Hematopoietic multipotent progenitor cell treated with erythropoietin and hydrocortisone succinate and interleukin-3 and kit ligand, for 4 days (in vitro differentiated cells): ENCODE measurements around the gene PGAM1.
"Not testable (repeated sequence)": the region's sequence is repeated elsewhere in the genome, so short reads cannot be mapped to it uniquely, and the experiment has no call there.

Source experiments
- DNase-seq: peaks from one replicate; pipeline ENCODE4 v3.0.0-alpha.2; 2015

PGAM1 gene

GRCh38 chr10:97459933-97460332, 33.9 kb downstream of the PGAM1 start:
- no peak for DNase-seq

GRCh38 chr10:97462309-97462708, 36.3 kb downstream of the PGAM1 start:
- no peak for DNase-seq

GRCh38 chr10:97463363-97464132, 37.6 kb downstream of the PGAM1 start:
- peak; percentile 69 for DNase-seq

GRCh38 chr10:97464226-97464625, 38.2 kb downstream of the PGAM1 start:
- DNase-seq: no peak

- no peak for DNase-seq
Observed at GRCh38 chr10:97465982-97466381, 40.0 kb downstream of the PGAM1 start.

GRCh38 chr10:97466755-97467154, 40.8 kb downstream of the PGAM1 start:
- DNase-seq: no peak

GRCh38 chr10:97468162-97468561, 42.2 kb downstream of the PGAM1 start:
- no peak for DNase-seq

- not testable (repeated sequence) for DNase-seq
Observed at GRCh38 chr10:97468781-97469180, 42.8 kb downstream of the PGAM1 start.

- DNase-seq: no peak
Observed at GRCh38 chr10:97474918-97475317, 48.9 kb downstream of the PGAM1 start.

GRCh38 chr10:97475936-97476594, 50.1 kb downstream of the PGAM1 start:
- peak; percentile 33 for DNase-seq

- DNase-seq: not testable (repeated sequence)
Observed at GRCh38 chr10:97479410-97479809, 53.4 kb downstream of the PGAM1 start.

- peak; percentile 52 for DNase-seq
Observed at GRCh38 chr10:97479939-97480338, 53.9 kb downstream of the PGAM1 start.

- DNase-seq: no peak
Observed at GRCh38 chr10:97481071-97481470, 55.1 kb downstream of the PGAM1 start.

GRCh38 chr10:97482381-97482780, 56.4 kb downstream of the PGAM1 start:
- no peak for DNase-seq
